K562 (cell line): ENCODE results near the gene CNTN5. TPM values are rescaled to one million over a fixed set of nuclear protein-coding genes. Genes with fewer than 3 reads are reported as not detected.

ENCODE experiments used
- ATAC-seq: fragments of 200-7000 bp; cut with Tn5 transposase; 3 replicates; pipeline ENCODE4 v1.9.1; 2020; ENCODE audit warnings: moderate library complexity
- BruUV-seq: library from RNA; stranded (reverse); fragments of 400-500 nt; replicated peaks from 2 replicates; lab custom pipeline; 2021; lab: Mats Ljungman, UMichigan
- CTCF ChIA-PET: fragments of 300-600 bp; formaldehyde crosslinking; extraction: SDS; loops from one replicate; lab custom pipeline; 2021; ENCODE audit warnings: low intra/inter-chr PET ratio; lab: Yijun Ruan, JAX
- POLR2A ChIA-PET: fragments of 300-600, 350-650 bp; sonication (Branson Sonifier 250); formaldehyde crosslinking; extraction: SDS; loops from one replicate; lab custom pipeline; 2021; ENCODE audit warnings: antibody characterized with exemption, inconsistent platforms; lab: Yijun Ruan, JAX
- DNase-seq, 4 experiments: peaks; one replicate each; pipeline versions ENCODE4 v3.0.0 to v3.0.0-alpha.2; 2011 to 2018; ENCODE audit warnings: low spot score in 3 of 4, mixed read lengths in 3 of 4; ENCODE audit errors: extremely low read depth in 1 of 4
- FAIRE-seq: peaks from 2 replicates; lab custom pipeline; 2011; peaks lifted over from hg19 to GRCh38; lab: Jason Lieb, UNC
- H2AFZ ChIP-seq: 2 replicates; pipeline ENCODE4 v1.6.0; 2011; ENCODE audit warnings: low read depth, low read length, control low read depth, inconsistent platforms
- H3K27ac ChIP-seq: fragments of 200-600 bp; 3 replicates; pipeline ENCODE4 v1.8.0; 2011; ENCODE audit warnings: low read depth, mild to moderate bottlenecking, control low read depth, inconsistent platforms, low read length, moderate library complexity, mixed read lengths; ENCODE audit errors: extremely low read depth
- H3K27me3 ChIP-seq, 2 experiments: fragments of 300-600 bp in 1 of 2; 2 replicates in 1 of 2; 3 replicates in 1 of 2; pipeline versions ENCODE4 v1.6.0 to v1.8.0; 2011; ENCODE audit warnings: inconsistent platforms in 2 of 2, low read length in 2 of 2, mild to moderate bottlenecking in 1 of 2, mixed read lengths in 1 of 2, moderate library complexity in 1 of 2; ENCODE audit not compliant: control insufficient read depth in 2 of 2, insufficient read depth in 2 of 2
- H3K36me3 ChIP-seq: fragments of 300-600 bp; 3 replicates; pipeline ENCODE4 v1.8.0; 2011; ENCODE audit warnings: mild to moderate bottlenecking, low read length, inconsistent platforms; ENCODE audit not compliant: control insufficient read depth, insufficient read depth
- H3K4me1 ChIP-seq, 2 experiments: fragments of 200-600 bp in 1 of 2; replicated peaks in 1 of 2; 2 replicates in 1 of 2; 3 replicates in 1 of 2; pipeline versions ENCODE4 v1.5.1 to v1.8.0; 2011; ENCODE audit warnings: inconsistent platforms in 2 of 2, low read length in 2 of 2, mild to moderate bottlenecking in 1 of 2, mixed read lengths in 1 of 2, moderate library complexity in 1 of 2; ENCODE audit not compliant: control insufficient read depth in 2 of 2, insufficient read depth in 2 of 2
- H3K4me2 ChIP-seq: 2 replicates; pipeline ENCODE4 v1.6.1; 2011; ENCODE audit warnings: low read length, control low read depth, inconsistent platforms, mixed read lengths; ENCODE audit not compliant: insufficient read depth
- H3K4me3 ChIP-seq: fragments of 200-600 bp; sonication (generic), shearing (Covaris generic); 2 replicates; pipeline ENCODE4 v1.5.1; 2016; ENCODE audit warnings: control low read depth, inconsistent platforms
- H3K79me2 ChIP-seq: fragments of 200-600 bp; 3 replicates; pipeline ENCODE4 v1.8.0; 2011; ENCODE audit warnings: low read length, inconsistent platforms; ENCODE audit not compliant: control insufficient read depth, insufficient read depth
- H3K9ac ChIP-seq, 2 experiments: 2 replicates each; pipeline versions ENCODE4 v1.6.0 to v1.6.1; 2011; ENCODE audit warnings: low read depth in 2 of 2, low read length in 2 of 2, control low read depth in 1 of 2, inconsistent platforms in 1 of 2, mild to moderate bottlenecking in 1 of 2, mixed read lengths in 1 of 2; ENCODE audit not compliant: insufficient read depth in 1 of 2
- H3K9me1 ChIP-seq: one replicate; pipeline ENCODE4 v1.6.0; 2011; ENCODE audit warnings: inconsistent platforms, mild to moderate bottlenecking, low read length, moderate library complexity; ENCODE audit not compliant: control insufficient read depth, insufficient read depth
- H3K9me3 ChIP-seq: replicated peaks from 2 replicates; pipeline ENCODE4 v1.5.1; 2011; ENCODE audit warnings: low read depth, low read length, inconsistent platforms; ENCODE audit not compliant: control insufficient read depth, insufficient read depth
- H4K20me1 ChIP-seq: replicated peaks from 2 replicates; pipeline ENCODE4 v1.6.1; 2011; ENCODE audit warnings: low read length, inconsistent platforms, mixed read lengths; ENCODE audit not compliant: control insufficient read depth, insufficient read depth
- BDP1 ChIP-seq: IDR thresholded peaks from 3 replicates; pipeline ENCODE4 v1.6.1; 2011; ENCODE audit not compliant: insufficient read length, insufficient read depth
- CBX3 ChIP-seq, 2 experiments: IDR thresholded peaks; 1 replicate in 1 of 2; 2 replicates in 1 of 2; pipeline ENCODE4 v1.6.1; 2012; ENCODE audit warnings: inconsistent platforms in 2 of 2, low read length in 2 of 2, borderline replicate concordance in 1 of 2, control low read depth in 1 of 2
- CBX5 ChIP-seq: IDR thresholded peaks from 2 replicates; pipeline ENCODE4 v1.6.1; 2014; ENCODE audit warnings: low read depth, borderline replicate concordance
- JUNB ChIP-seq: fragments of 450-650 bp; formaldehyde crosslinking; conservative IDR thresholded peaks from 2 replicates; pipeline ENCODE4 v1.4.0; 2020; ENCODE audit warnings: mild to moderate bottlenecking
- MEF2D ChIP-seq: conservative IDR thresholded peaks from 2 replicates; pipeline ENCODE4 v1.6.1; 2016; ENCODE audit warnings: low read depth, missing genetic modification characterization, missing compliant biosample characterization
- MEIS2 ChIP-seq: fragments of 450-650 bp; IDR thresholded peaks from 2 replicates; pipeline ENCODE4 v1.6.1; 2014; ENCODE audit warnings: mild to moderate bottlenecking; ENCODE audit not compliant: partially characterized antibody
- NEUROD1 ChIP-seq: fragments of 150-350 bp; IDR thresholded peaks from 2 replicates; pipeline ENCODE4 v1.6.1; 2014; ENCODE audit warnings: borderline replicate concordance, low read length, low read depth; ENCODE audit not compliant: partially characterized antibody
- NFXL1 ChIP-seq: fragments of 450-650 bp; formaldehyde crosslinking; IDR thresholded peaks from 2 replicates; pipeline ENCODE4 v1.4.0; 2021; ENCODE audit warnings: mild to moderate bottlenecking
- POLR2B ChIP-seq: fragments of 450-650 bp; IDR thresholded peaks from 2 replicates; pipeline ENCODE4 v1.6.1; 2018; ENCODE audit warnings: low read depth; ENCODE audit not compliant: partially characterized antibody
- PYGO2 ChIP-seq: fragments of 450-650 bp; IDR thresholded peaks from 2 replicates; pipeline ENCODE4 v1.6.1; 2016; ENCODE audit warnings: mild to moderate bottlenecking, missing genetic modification characterization, moderate library complexity, missing compliant biosample characterization
- RB1 ChIP-seq: fragments of 450-650 bp; IDR thresholded peaks from 2 replicates; pipeline ENCODE4 v1.6.1; 2017; ENCODE audit warnings: low read depth, mild to moderate bottlenecking
- STAG1 ChIP-seq: sonication (generic); formaldehyde crosslinking; IDR thresholded peaks from 2 replicates; pipeline ENCODE4 v1.5.0; 2020; ENCODE audit warnings: missing genetic modification reagents, borderline replicate concordance
- ZNF561 ChIP-seq: fragments of 450-650 bp; formaldehyde crosslinking; conservative IDR thresholded peaks from 2 replicates; pipeline ENCODE4 v1.4.0; 2020; ENCODE audit warnings: mild to moderate bottlenecking, moderate library complexity
- ZSCAN29 ChIP-seq: fragments of 450-650 bp; IDR thresholded peaks from 2 replicates; pipeline ENCODE4 v1.6.1; 2017
- WGBS: fragments of 100-300 bp; shearing (Covaris generic); methylation state at CpG from one replicate; pipeline ENCODE4 v1.1.6; 2016; ENCODE audit warnings: low coverage, mixed read lengths; ENCODE audit not compliant: insufficient coverage; ENCODE audit errors: missing lambda C conversion rate; 5-methylcytosine and 5-hydroxymethylcytosine counted together
- in situ Hi-C: fragments of 300-500 bp; cut with MboI; formaldehyde crosslinking; loops from 4 replicates; pipeline ENCODE4 v1.15.0; 2018; ENCODE audit warnings: inconsistent platforms, mixed read lengths
- intact Hi-C: fragments of 100-400 bp; cut with micrococcal nuclease; formaldehyde crosslinking; loops from 2 replicates; pipeline ENCODE4 v1.14.2; 2022
- polyA plus RNA-seq, 8 experiments: library from polyadenylated mRNA; depleted of rRNA in 4 of 8; stranded (reverse) in 5 of 8; unstranded in 3 of 8; fragments of >200 nt; fragmentation: Nextera tagmentation in 2 of 8; fragmentation: Illumina TruSeq in 1 of 8; extraction: Ambion mirVana in 2 of 8; extraction: Trizol in 1 of 8; gene quantifications; 2 replicates each; pipeline versions ENCODE4 v1.2.1 to v1.2.3, GENCODE V29; 2011 to 2014; ENCODE audit warnings: inconsistent platforms in 1 of 8, missing spikeins in 1 of 8
- total RNA-seq, 7 experiments: library from RNA; depleted of rRNA in 6 of 7; stranded (reverse); fragments of >200 nt in 6 of 7; fragmentation: Illumina TruSeq in 2 of 7; extraction: Trizol in 2 of 7; gene quantifications; 2 replicates each; pipeline versions ENCODE4 v1.2.1 to v1.2.3, GENCODE V29; 2011 to 2021; ENCODE audit warnings: low replicate concordance in 1 of 7
- TF ChIP-seq, protein P1 (sequence below), 2 experiments: fragments of 450-650 bp in 1 of 2; sonication (generic) in 1 of 2; formaldehyde crosslinking in 1 of 2; IDR thresholded peaks in 1 of 2; conservative IDR thresholded peaks in 1 of 2; 2 replicates each; pipeline versions ENCODE4 v1.6.1 to v1.8.1; 2016 to 2023; ENCODE audit warnings: mild to moderate bottlenecking in 2 of 2, moderate library complexity in 2 of 2, inconsistent platforms in 1 of 2, missing genetic modification reagents in 1 of 2
- TF ChIP-seq, protein P2 (sequence below): sonication (generic); formaldehyde crosslinking; IDR thresholded peaks from 2 replicates; pipeline ENCODE4 v1.8.0; 2022; ENCODE audit warnings: mild to moderate bottlenecking, missing genetic modification reagents
- TF ChIP-seq, protein P3 (sequence below): fragments of 250-450 bp; sonication (Bioruptor Pico); IDR thresholded peaks from 2 replicates; pipeline ENCODE4 v1.4.0; 2020; ENCODE audit warnings: mild to moderate bottlenecking

Gene CNTN5
- total and polyA plus RNA-seq, 9 of the 15 experiments (the other 6 are each of a cell fraction or from before 2014, with no cell fraction given): 0.03 TPM; not detected in 8

DNA sequence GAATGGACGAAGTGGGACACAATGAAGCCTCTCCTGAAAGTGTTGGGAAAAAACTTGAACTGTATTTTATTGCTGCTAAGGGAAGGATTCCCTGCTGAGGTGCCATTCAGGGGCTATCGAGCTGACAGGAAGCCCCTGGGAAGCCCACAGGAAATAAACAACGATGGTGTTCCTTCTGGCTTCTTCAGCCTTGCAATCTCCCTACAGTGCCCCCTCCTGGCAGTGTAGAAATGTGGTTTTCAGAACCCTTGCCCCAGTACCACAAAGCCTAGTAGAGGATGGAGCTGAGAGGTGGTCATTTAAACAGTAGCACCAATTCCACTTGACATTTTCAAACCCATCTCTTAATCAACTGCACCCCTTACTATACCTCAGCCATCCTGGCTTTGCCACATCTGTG is 989.6 kb downstream of the CNTN5 start:
- H3K36me3 ChIP-seq: no peaks in the 10 kb centered on the region
- H3K27me3 ChIP-seq: no peaks in the 10 kb centered on the region
- H3K4me1 ChIP-seq: no peaks in the 10 kb centered on the region
- H3K79me2 ChIP-seq: no peaks in the 10 kb centered on the region
- no peak overlapping the region for H3K4me3 ChIP-seq
- in situ Hi-C loops: no loop called here
- H3K9ac ChIP-seq: no peak overlapping the region
- no peak overlapping the region for H3K27ac ChIP-seq
- H3K4me2 ChIP-seq: no peak overlapping the region
- no peaks in the 10 kb centered on the region for H3K9me3 ChIP-seq
- CTCF ChIA-PET: no interaction called here
- H4K20me1 ChIP-seq: no peaks in the 10 kb centered on the region
- FAIRE-seq (no peak), DNase-seq (no peak), ATAC-seq (no peak)
- no peak overlapping the region for H2AFZ ChIP-seq
- POLR2A ChIA-PET: no interaction called here
- BruUV-seq: no TSS peak
- 0% methylated on average over 3 of the region's 3 CpGs for WGBS
- H3K9me1 ChIP-seq: no peaks in the 10 kb centered on the region
- intact Hi-C loops: no loop called here
- TF ChIP-seq MEIS2 (no peak), POLR2B (no peak), MEF2D (no peak), ZSCAN29 (no peak), STAG1 (CRISPR knock-in tag) (no peak), BDP1 (no peak), RB1 (no peak), PYGO2 (no peak), CBX5 (no peak), NFXL1 (no peak), CBX3 (IDR thresholded peaks at IDR 0.05; ENCODE audit: borderline replicate concordance in 1 of 2, low read length in 2 of 2) (no peak), ZNF561 (CRISPR knock-in tag) (no peak), JUNB (no peak), NEUROD1 (no peak)
- TF ChIP-seq, protein P1, sequence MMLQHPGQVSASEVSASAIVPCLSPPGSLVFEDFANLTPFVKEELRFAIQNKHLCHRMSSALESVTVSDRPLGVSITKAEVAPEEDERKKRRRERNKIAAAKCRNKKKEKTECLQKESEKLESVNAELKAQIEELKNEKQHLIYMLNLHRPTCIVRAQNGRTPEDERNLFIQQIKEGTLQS (IDR thresholded peaks at IDR 0.05): no peak
- TF ChIP-seq, protein P1 (CRISPR knock-in tag; conservative IDR thresholded peaks at IDR 0.05): no peak
- TF ChIP-seq, protein P2, sequence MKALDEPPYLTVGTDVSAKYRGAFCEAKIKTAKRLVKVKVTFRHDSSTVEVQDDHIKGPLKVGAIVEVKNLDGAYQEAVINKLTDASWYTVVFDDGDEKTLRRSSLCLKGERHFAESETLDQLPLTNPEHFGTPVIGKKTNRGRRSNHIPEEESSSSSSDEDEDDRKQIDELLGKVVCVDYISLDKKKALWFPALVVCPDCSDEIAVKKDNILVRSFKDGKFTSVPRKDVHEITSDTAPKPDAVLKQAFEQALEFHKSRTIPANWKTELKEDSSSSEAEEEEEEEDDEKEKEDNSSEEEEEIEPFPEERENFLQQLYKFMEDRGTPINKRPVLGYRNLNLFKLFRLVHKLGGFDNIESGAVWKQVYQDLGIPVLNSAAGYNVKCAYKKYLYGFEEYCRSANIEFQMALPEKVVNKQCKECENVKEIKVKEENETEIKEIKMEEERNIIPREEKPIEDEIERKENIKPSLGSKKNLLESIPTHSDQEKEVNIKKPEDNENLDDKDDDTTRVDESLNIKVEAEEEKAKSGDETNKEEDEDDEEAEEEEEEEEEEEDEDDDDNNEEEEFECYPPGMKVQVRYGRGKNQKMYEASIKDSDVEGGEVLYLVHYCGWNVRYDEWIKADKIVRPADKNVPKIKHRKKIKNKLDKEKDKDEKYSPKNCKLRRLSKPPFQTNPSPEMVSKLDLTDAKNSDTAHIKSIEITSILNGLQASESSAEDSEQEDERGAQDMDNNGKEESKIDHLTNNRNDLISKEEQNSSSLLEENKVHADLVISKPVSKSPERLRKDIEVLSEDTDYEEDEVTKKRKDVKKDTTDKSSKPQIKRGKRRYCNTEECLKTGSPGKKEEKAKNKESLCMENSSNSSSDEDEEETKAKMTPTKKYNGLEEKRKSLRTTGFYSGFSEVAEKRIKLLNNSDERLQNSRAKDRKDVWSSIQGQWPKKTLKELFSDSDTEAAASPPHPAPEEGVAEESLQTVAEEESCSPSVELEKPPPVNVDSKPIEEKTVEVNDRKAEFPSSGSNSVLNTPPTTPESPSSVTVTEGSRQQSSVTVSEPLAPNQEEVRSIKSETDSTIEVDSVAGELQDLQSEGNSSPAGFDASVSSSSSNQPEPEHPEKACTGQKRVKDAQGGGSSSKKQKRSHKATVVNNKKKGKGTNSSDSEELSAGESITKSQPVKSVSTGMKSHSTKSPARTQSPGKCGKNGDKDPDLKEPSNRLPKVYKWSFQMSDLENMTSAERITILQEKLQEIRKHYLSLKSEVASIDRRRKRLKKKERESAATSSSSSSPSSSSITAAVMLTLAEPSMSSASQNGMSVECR: no peak
- TF ChIP-seq, protein P3, sequence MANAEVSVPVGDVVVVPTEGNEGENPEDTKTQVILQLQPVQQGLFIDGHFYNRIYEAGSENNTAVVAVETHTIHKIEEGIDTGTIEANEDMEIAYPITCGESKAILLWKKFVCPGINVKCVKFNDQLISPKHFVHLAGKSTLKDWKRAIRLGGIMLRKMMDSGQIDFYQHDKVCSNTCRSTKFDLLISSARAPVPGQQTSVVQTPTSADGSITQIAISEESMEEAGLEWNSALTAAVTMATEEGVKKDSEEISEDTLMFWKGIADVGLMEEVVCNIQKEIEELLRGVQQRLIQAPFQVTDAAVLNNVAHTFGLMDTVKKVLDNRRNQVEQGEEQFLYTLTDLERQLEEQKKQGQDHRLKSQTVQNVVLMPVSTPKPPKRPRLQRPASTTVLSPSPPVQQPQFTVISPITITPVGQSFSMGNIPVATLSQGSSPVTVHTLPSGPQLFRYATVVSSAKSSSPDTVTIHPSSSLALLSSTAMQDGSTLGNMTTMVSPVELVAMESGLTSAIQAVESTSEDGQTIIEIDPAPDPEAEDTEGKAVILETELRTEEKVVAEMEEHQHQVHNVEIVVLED (CRISPR knock-in tag): no peak
